Trophoblast cell (in vitro differentiated cells and primary cell): ENCODE measurements around the gene GALNTL6.
"Not testable (repeated sequence)": the region's sequence is repeated elsewhere in the genome, so short reads cannot be mapped to it uniquely, and the experiment has no call there.

Experiments used
- DNase-seq, 2 donors: peaks; one replicate each; pipeline ENCODE4 v3.0.0-alpha.2; 2016
- H2AFZ ChIP-seq: 2 replicates; pipeline ENCODE4 v1.6.1; 2013; ENCODE audit warnings: low read length, moderate library complexity, mild to moderate bottlenecking; ENCODE audit not compliant: insufficient read depth, poor library complexity
- H2AK5ac ChIP-seq: 2 replicates; pipeline ENCODE4 v1.6.1; 2013; ENCODE audit warnings: mild to moderate bottlenecking, low read length
- H2BK120ac ChIP-seq: 2 replicates; pipeline ENCODE4 v1.6.1; 2013; ENCODE audit warnings: low read length, mild to moderate bottlenecking, moderate library complexity; ENCODE audit not compliant: insufficient read depth, poor library complexity
- H2BK12ac ChIP-seq: 2 replicates; pipeline ENCODE4 v1.6.1; 2013; ENCODE audit warnings: mild to moderate bottlenecking, low read length, moderate library complexity
- H2BK5ac ChIP-seq: 2 replicates; pipeline ENCODE4 v1.6.1; 2013; ENCODE audit warnings: low read length, low read depth, moderate library complexity, mild to moderate bottlenecking; ENCODE audit not compliant: poor library complexity
- H3K14ac ChIP-seq: 2 replicates; pipeline ENCODE4 v1.6.1; 2013; ENCODE audit warnings: mild to moderate bottlenecking, low read length
- H3K18ac ChIP-seq: 2 replicates; pipeline ENCODE4 v1.6.1; 2013; ENCODE audit warnings: mild to moderate bottlenecking, low read length
- H3K23ac ChIP-seq: 2 replicates; pipeline ENCODE4 v1.6.1; 2013; ENCODE audit warnings: low read length
- H3K27ac ChIP-seq: 2 replicates; pipeline ENCODE4 v1.5.1; 2013; ENCODE audit warnings: low read depth, mild to moderate bottlenecking, inconsistent platforms, low read length, moderate library complexity
- H3K27me3 ChIP-seq: 2 replicates; pipeline ENCODE4 v1.6.1; 2013; ENCODE audit warnings: inconsistent platforms, mild to moderate bottlenecking, low read length, moderate library complexity; ENCODE audit not compliant: insufficient read depth
- H3K36me3 ChIP-seq, 2 experiments: 1 replicate in 1 of 2; 2 replicates in 1 of 2; pipeline ENCODE4 v1.6.1; 2013; ENCODE audit warnings: low read length in 2 of 2, mild to moderate bottlenecking in 2 of 2, moderate library complexity in 1 of 2; ENCODE audit not compliant: insufficient read depth in 2 of 2, control insufficient read depth in 1 of 2
- H3K4ac ChIP-seq: 2 replicates; pipeline ENCODE4 v1.6.1; 2013; ENCODE audit warnings: low read depth, mild to moderate bottlenecking, low read length, moderate library complexity
- H3K4me1 ChIP-seq, 2 experiments: 1 replicate in 1 of 2; 2 replicates in 1 of 2; pipeline ENCODE4 v1.6.1; 2013; ENCODE audit warnings: low read length in 2 of 2, mild to moderate bottlenecking in 2 of 2, moderate library complexity in 1 of 2; ENCODE audit not compliant: insufficient read depth in 2 of 2, control insufficient read depth in 1 of 2
- H3K4me2 ChIP-seq: 2 replicates; pipeline ENCODE4 v1.6.1; 2013; ENCODE audit warnings: inconsistent platforms, mild to moderate bottlenecking, low read length, moderate library complexity
- H3K4me3 ChIP-seq: 2 replicates; pipeline ENCODE4 v1.5.1; 2013; ENCODE audit warnings: mild to moderate bottlenecking, low read depth, low read length, inconsistent platforms
- H3K79me1 ChIP-seq: one replicate; pipeline ENCODE4 v1.6.1; 2013; ENCODE audit warnings: low read length
- H3K79me2 ChIP-seq: 2 replicates; pipeline ENCODE4 v1.6.1; 2013; ENCODE audit warnings: low read length, mild to moderate bottlenecking; ENCODE audit not compliant: control insufficient read depth, insufficient read depth, poor library complexity
- H3K9ac ChIP-seq: 2 replicates; pipeline ENCODE4 v1.6.1; 2013; ENCODE audit warnings: mild to moderate bottlenecking, low read length
- H3K9me3 ChIP-seq: 2 replicates; pipeline ENCODE4 v1.6.1; 2013; ENCODE audit warnings: low read depth, mild to moderate bottlenecking, control low read depth, inconsistent platforms, low read length; ENCODE audit not compliant: insufficient read depth
- H4K12ac ChIP-seq: 2 replicates; pipeline ENCODE4 v1.6.1; 2013; ENCODE audit warnings: low read depth, mild to moderate bottlenecking, low read length, moderate library complexity
- H4K8ac ChIP-seq: 2 replicates; pipeline ENCODE4 v1.6.1; 2013; ENCODE audit warnings: low read depth, mild to moderate bottlenecking, low read length, moderate library complexity
- H4K91ac ChIP-seq: one replicate; pipeline ENCODE4 v1.6.1; 2013; ENCODE audit warnings: low read depth, mild to moderate bottlenecking, low read length, moderate library complexity
- WGBS: extraction: QIAGEN DNeasy Blood & Tissue Kit; methylation state at CpG from one replicate; pipeline ENCODE4 v1.1.7; 2013; ENCODE audit warnings: missing lambda C conversion rate; ENCODE audit not compliant: insufficient read length, insufficient coverage; ENCODE audit errors: extremely low coverage; 5-methylcytosine and 5-hydroxymethylcytosine counted together

GALNTL6 gene

DNA sequence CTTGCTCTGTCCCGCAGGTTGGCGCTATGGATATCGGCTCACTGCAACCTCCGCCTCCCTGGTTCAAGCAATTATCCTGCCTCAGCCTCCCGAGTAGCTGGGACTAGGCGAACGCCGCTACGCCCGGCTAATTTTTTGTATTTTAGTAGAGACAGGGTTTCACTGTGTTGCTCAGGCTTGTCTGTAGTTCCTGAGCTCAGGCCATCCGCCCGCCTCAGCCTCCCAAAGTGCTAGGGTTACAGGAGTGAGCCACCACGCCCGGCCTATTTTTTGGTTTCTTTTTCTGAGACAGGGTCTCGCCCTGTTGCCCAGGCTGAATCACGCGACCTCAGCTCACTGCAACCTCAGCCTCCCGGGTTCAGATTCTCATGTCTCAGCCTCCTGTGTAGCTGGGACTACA lies 984.1 kb downstream of the GALNTL6 start:
- not testable (repeated sequence) for H3K4me2 ChIP-seq, H2AK5ac ChIP-seq, H3K4ac ChIP-seq, H3K79me1 ChIP-seq, H3K79me2 ChIP-seq, H3K18ac ChIP-seq, H3K23ac ChIP-seq, H4K12ac ChIP-seq, H3K36me3 ChIP-seq, H3K9ac ChIP-seq, H3K9me3 ChIP-seq, H3K27me3 ChIP-seq, H3K27ac ChIP-seq, H3K14ac ChIP-seq, H3K4me1 ChIP-seq, DNase-seq, H4K91ac ChIP-seq, H2BK5ac ChIP-seq, H2BK12ac ChIP-seq, H4K8ac ChIP-seq, H3K4me3 ChIP-seq, H2BK120ac ChIP-seq, H2AFZ ChIP-seq
- WGBS = no CpG with 5 or more reads among the region's 18 CpGs

DNA sequence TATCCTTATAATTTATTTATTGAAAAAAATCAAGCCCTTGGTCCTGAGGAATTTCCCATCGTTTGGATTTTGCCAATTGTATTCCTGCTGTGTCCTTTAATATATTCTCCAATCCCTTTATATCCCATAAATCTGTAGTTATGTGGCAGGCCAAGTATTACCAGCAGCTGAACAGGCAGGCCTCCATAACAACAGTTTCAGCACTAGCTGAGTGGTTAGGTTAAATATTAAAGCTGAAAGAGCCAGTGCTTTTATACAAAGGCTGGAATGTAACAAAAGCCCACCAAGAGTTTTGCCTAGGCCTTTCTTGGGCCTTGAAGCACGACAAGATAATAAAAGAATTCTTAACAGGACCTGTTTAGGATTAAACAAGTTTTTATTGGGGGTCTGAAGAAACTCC lies 988.8 kb downstream of the GALNTL6 start:
- no peaks in the 10 kb centered on the region for H3K4me1 ChIP-seq
- no peaks in the 10 kb centered on the region for H3K36me3 ChIP-seq
- H3K27ac ChIP-seq = no peak overlapping the region
- no peaks in the 10 kb centered on the region for H3K9me3 ChIP-seq
- no peak overlapping the region for H3K4me2 ChIP-seq
- no peak overlapping the region for H4K8ac ChIP-seq
- no peak overlapping the region for H4K91ac ChIP-seq
- no CpG with 5 or more reads among the region's 2 CpGs for WGBS
- no peak overlapping the region for H2AFZ ChIP-seq
- H2BK5ac ChIP-seq = no peak overlapping the region
- H4K12ac ChIP-seq = no peak overlapping the region
- no peaks in the 10 kb centered on the region for H3K79me2 ChIP-seq
- no peak overlapping the region for H3K9ac ChIP-seq
- H2BK120ac ChIP-seq = no peak overlapping the region
- no peak overlapping the region for H2BK12ac ChIP-seq
- no peaks in the 10 kb centered on the region for H3K79me1 ChIP-seq
- H3K18ac ChIP-seq = no peak overlapping the region
- no peak overlapping the region for H3K4me3 ChIP-seq
- no peak overlapping the region for H2AK5ac ChIP-seq
- no peaks in the 10 kb centered on the region for H3K27me3 ChIP-seq
- H3K23ac ChIP-seq = no peak overlapping the region
- no peak overlapping the region for H3K4ac ChIP-seq
- H3K14ac ChIP-seq = no peak overlapping the region
- no peak for DNase-seq

DNA sequence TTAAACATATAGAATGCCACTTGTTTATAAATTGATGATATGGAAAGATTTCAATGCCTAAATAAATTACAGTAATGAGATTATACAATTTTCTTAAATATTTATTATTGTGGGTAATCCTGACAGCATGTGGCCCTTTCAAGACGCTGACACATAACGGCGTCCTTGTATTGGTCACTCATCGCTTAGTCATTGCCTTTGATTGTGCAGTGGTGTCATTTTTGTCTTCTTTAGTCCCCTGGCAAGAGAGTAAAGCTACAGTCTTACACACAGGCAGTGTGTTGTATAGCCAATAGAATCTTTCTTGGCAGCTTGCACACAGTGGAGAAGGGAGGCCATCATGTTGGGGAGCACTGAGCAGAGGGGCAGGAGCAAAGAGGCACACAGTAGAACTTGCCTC lies 993.6 kb downstream of the GALNTL6 start:
- Histone ChIP-seq H2BK120ac (no peak overlapping the region), H3K18ac (no peak overlapping the region), H4K12ac (no peak overlapping the region), H2BK5ac (no peak overlapping the region), H3K4me2 (no peak overlapping the region), H2AFZ (no peak overlapping the region), H3K9me3 (no peaks in the 10 kb centered on the region), H3K9ac (no peak overlapping the region), H4K8ac (no peak overlapping the region), H3K79me1 (no peaks in the 10 kb centered on the region), H3K27ac (no peak overlapping the region), H3K79me2 (no peaks in the 10 kb centered on the region), H3K14ac (no peak overlapping the region), H2BK12ac (no peak overlapping the region), H3K4ac (no peak overlapping the region), H4K91ac (no peak overlapping the region), H3K4me1 (peaks cover 0 to 2% of the 10 kb centered on the region in 2 experiments), H3K27me3 (no peaks in the 10 kb centered on the region), H3K4me3 (no peak overlapping the region), H3K36me3 (no peaks in the 10 kb centered on the region), H2AK5ac (no peak overlapping the region), H3K23ac (no peak overlapping the region)
- no peak for DNase-seq
- WGBS = no CpG with 5 or more reads among the region's 4 CpGs

DNA sequence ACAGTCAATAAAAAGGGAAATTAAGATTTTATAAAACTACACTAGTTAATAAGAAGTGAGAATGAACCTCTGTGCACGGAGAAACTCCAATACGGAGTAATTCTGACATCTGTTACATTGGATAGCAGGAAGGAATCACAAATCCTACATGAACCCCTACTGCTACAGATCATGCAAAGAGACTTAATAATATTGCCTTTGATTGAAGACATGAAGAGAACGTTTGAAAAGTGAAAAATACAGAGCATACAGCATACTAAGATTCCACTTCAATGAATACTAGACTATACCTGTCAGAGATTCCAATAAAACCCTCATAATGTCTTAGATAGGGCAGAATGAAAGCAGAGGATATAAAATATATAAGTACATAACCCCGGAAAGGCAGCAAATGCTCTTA lies 995.0 kb downstream of the GALNTL6 start:
- H3K36me3 ChIP-seq = no peaks in the 10 kb centered on the region
- no peaks in the 10 kb centered on the region for H3K9me3 ChIP-seq
- peaks cover 0 to 2% of the 10 kb centered on the region in 2 experiments for H3K4me1 ChIP-seq
- H2AK5ac ChIP-seq = no peak overlapping the region
- H3K23ac ChIP-seq = no peak overlapping the region
- H3K14ac ChIP-seq = no peak overlapping the region
- H4K8ac ChIP-seq = no peak overlapping the region
- no peak overlapping the region for H2BK5ac ChIP-seq
- WGBS = no CpG with 5 or more reads among the region's 4 CpGs
- H4K12ac ChIP-seq = no peak overlapping the region
- no peak overlapping the region for H3K4me2 ChIP-seq
- no peak overlapping the region for H4K91ac ChIP-seq
- H2BK120ac ChIP-seq = no peak overlapping the region
- no peak overlapping the region for H3K18ac ChIP-seq
- no peak overlapping the region for H3K4me3 ChIP-seq
- no peak overlapping the region for H3K4ac ChIP-seq
- H3K9ac ChIP-seq = no peak overlapping the region
- no peak for DNase-seq
- H3K79me2 ChIP-seq = no peaks in the 10 kb centered on the region
- no peaks in the 10 kb centered on the region for H3K79me1 ChIP-seq
- H3K27ac ChIP-seq = no peak overlapping the region
- no peak overlapping the region for H2BK12ac ChIP-seq
- no peaks in the 10 kb centered on the region for H3K27me3 ChIP-seq
- no peak overlapping the region for H2AFZ ChIP-seq
